Measurements from ENCODE around the gene ZSCAN21.

ZSCAN21 gene

GRCh38 chr7:100023526-100023925, 26.0 kb upstream of the ZSCAN21 start:
- TF ChIP-seq CTCF (IDR thresholded peaks at IDR 0.05; ENCODE audit: unreplicated experiment in 3 of 3): no peak
- H3K4me3 Mint-ChIP-seq: no peak overlapping the region
- H3K4me1 Mint-ChIP-seq: no peaks in the 10 kb centered on the region
- no peak overlapping the region for H3K27ac Mint-ChIP-seq
- H3K27me3 Mint-ChIP-seq (ENCODE audit: low read depth): no peaks in the 10 kb centered on the region
- H3K36me3 Mint-ChIP-seq (ENCODE audit: low read depth): peaks cover 55% of the 10 kb centered on the region
- H3K9me3 Mint-ChIP-seq: no peaks in the 10 kb centered on the region

GRCh38 chr7:100024020-100024619, 25.5 kb upstream of the ZSCAN21 start:
- no peak overlapping the region for H3K4me3 Mint-ChIP-seq

DNA sequence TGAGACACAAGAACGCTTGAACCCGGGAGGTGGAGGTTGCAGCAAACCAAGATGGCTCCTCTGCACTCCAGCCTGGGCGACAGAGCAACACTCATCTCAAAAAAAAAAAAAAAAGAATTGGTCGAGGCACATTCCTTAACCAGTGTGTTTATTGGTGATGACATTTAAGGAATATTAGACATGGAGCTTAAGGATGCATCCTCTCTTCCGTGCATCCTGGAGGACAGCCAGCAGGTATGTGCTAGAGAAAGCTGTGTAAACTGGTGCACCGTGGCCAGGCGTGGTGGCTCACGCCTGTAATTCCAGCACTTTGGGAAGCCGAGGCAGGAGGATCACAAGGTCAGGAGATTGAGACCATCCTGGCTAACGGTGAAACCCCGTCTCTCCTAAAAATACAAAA, 22.4 kb upstream of the ZSCAN21 start:
- H3K4me3 Mint-ChIP-seq: no peak overlapping the region
- H3K9me3 Mint-ChIP-seq: no peaks in the 10 kb centered on the region
- no peaks in the 10 kb centered on the region for H3K27me3 Mint-ChIP-seq (ENCODE audit: low read depth)
- H3K27ac Mint-ChIP-seq: no peak overlapping the region
- TF ChIP-seq CTCF (IDR thresholded peaks at IDR 0.05; ENCODE audit: unreplicated experiment in 3 of 3): no peak
- H3K36me3 Mint-ChIP-seq (ENCODE audit: low read depth): peaks cover 75% of the 10 kb centered on the region
- no peaks in the 10 kb centered on the region for H3K4me1 Mint-ChIP-seq

More at GRCh38 chr7:100024020-100024619, 25.5 kb upstream of the ZSCAN21 start:
- H3K4me1 Mint-ChIP-seq: no peaks in the 10 kb centered on the region
- no peak overlapping the region for H3K27ac Mint-ChIP-seq
- H3K36me3 Mint-ChIP-seq (ENCODE audit: low read depth): peaks cover 58% of the 10 kb centered on the region
- no peaks in the 10 kb centered on the region for H3K27me3 Mint-ChIP-seq (ENCODE audit: low read depth)
- no peaks in the 10 kb centered on the region for H3K9me3 Mint-ChIP-seq
- TF ChIP-seq CTCF (IDR thresholded peaks at IDR 0.05; ENCODE audit: unreplicated experiment in 3 of 3): no peak

DNA sequence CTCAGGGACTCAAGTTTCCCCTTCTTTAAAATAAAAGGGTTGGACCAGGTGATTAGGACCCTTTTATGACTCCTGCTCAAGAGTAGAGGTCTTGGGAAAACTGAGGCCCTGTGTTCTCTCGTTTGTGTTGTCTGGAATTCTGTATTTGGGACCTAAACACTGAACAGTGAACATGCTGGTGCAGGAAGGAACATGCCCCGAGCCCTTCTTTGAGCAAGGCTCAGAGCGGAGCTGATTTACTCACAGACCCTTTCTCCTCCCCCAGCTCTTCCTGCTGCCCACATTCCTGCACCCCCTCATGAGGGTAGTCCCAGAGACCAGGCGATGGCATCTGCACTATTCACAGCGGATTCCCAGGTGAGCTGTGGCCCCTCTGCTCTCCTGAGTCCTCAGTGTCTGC, 20.0 kb upstream of the ZSCAN21 start:
- Mint-ChIP-seq H3K9me3 (peaks cover 7% of the 10 kb centered on the region), H3K36me3 (ENCODE audit: low read depth) (peaks cover 79% of the 10 kb centered on the region)

DNA sequence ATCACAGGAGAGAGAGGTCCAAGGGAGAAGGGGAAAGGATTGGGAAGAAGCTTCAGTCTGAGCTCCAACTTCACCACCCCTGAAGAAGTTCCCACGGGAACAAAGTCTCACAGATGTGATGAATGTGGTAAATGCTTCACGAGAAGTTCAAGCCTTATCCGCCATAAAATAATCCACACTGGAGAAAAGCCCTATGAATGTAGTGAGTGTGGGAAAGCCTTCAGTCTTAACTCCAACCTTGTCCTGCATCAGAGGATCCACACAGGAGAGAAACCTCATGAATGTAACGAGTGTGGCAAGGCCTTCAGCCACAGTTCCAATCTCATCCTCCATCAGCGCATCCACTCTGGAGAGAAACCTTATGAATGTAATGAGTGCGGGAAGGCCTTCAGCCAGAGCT, 16.0 kb upstream of the ZSCAN21 start:
- Mint-ChIP-seq H3K27me3 (ENCODE audit: low read depth) (no peaks in the 10 kb centered on the region), H3K36me3 (ENCODE audit: low read depth) (peaks cover 89% of the 10 kb centered on the region), H3K9me3 (peaks cover 7% of the 10 kb centered on the region)

More for the DNA sequence above, 20.0 kb upstream of the ZSCAN21 start:
- no peak for TF ChIP-seq CTCF (IDR thresholded peaks at IDR 0.05; ENCODE audit: unreplicated experiment in 3 of 3)
- Mint-ChIP-seq H3K4me3 (no peak overlapping the region), H3K4me1 (no peaks in the 10 kb centered on the region), H3K27ac (no peak overlapping the region), H3K27me3 (ENCODE audit: low read depth) (no peaks in the 10 kb centered on the region)

More for the DNA sequence above, 16.0 kb upstream of the ZSCAN21 start:
- Mint-ChIP-seq H3K4me3 (no peak overlapping the region), H3K27ac (no peak overlapping the region), H3K4me1 (no peaks in the 10 kb centered on the region)
- no peak for TF ChIP-seq CTCF (IDR thresholded peaks at IDR 0.05; ENCODE audit: unreplicated experiment in 3 of 3)
